ENCODE data around the gene TMOD2.

GRCh38 chr15:51754267-51754666 is 2.9 kb downstream of the TMOD2 start:
- TF ChIP-seq CTCF (IDR thresholded peaks at IDR 0.05; ENCODE audit: low read depth, low read length) = no peak
- no peak for TF ChIP-seq MYC (IDR thresholded peaks at IDR 0.05; ENCODE audit: low read depth, low read length)
- TF ChIP-seq POLR2A (IDR thresholded peaks at IDR 0.05; ENCODE audit: extremely low read depth, insufficient read length) = no peak
